GM21723 (cell line): ENCODE measurements around the gene AKAP13.
A peak's percentile ranks its signal among the peaks of the same experiment; 100 is the strongest.
"Not testable (repeated sequence)": the region's sequence is repeated elsewhere in the genome, so short reads cannot be mapped to it uniquely, and the experiment has no call there.

ENCODE experiments used
- ATAC-seq: cut with Tn5 transposase; IDR thresholded peaks from one replicate; pipeline ENCODE4 v1.9.1; 2021; ENCODE audit warnings: mild to moderate bottlenecking, moderate library complexity; ENCODE audit not compliant: unreplicated experiment

AKAP13 gene

GRCh38 chr15:85347264-85348047 is 32.9 kb upstream of the AKAP13 start:
- ATAC-seq = not testable (repeated sequence)

GRCh38 chr15:85348048-85348766 is 32.2 kb upstream of the AKAP13 start:
- not testable (repeated sequence) for ATAC-seq

GRCh38 chr15:85349062-85349461 is 31.3 kb upstream of the AKAP13 start:
- ATAC-seq = not testable (repeated sequence)

GRCh38 chr15:85350395-85350794 is 30.0 kb upstream of the AKAP13 start:
- ATAC-seq = no peak

- ATAC-seq = not testable (repeated sequence)
Observed at GRCh38 chr15:85351501-85351900, 28.9 kb upstream of the AKAP13 start.

- ATAC-seq = no peak
Observed at GRCh38 chr15:85351965-85352364, 28.4 kb upstream of the AKAP13 start.

GRCh38 chr15:85353516-85353915 is 26.9 kb upstream of the AKAP13 start:
- no peak for ATAC-seq

GRCh38 chr15:85354461-85354860 is 25.9 kb upstream of the AKAP13 start:
- no peak for ATAC-seq

- no peak for ATAC-seq
Observed at GRCh38 chr15:85354948-85355347, 25.5 kb upstream of the AKAP13 start.

GRCh38 chr15:85356276-85356675 is 24.1 kb upstream of the AKAP13 start:
- ATAC-seq = no peak

GRCh38 chr15:85361323-85361722 is 19.1 kb upstream of the AKAP13 start:
- ATAC-seq = peak; percentile 88

- no peak for ATAC-seq
Observed at GRCh38 chr15:85362436-85363081, 17.8 kb upstream of the AKAP13 start.

- ATAC-seq = no peak
Observed at GRCh38 chr15:85365980-85366379, 14.4 kb upstream of the AKAP13 start.

- ATAC-seq = no peak
Observed at GRCh38 chr15:85367741-85368140, 12.7 kb upstream of the AKAP13 start.

GRCh38 chr15:85374831-85375230 is 5.6 kb upstream of the AKAP13 start:
- ATAC-seq = no peak

GRCh38 chr15:85377269-85377668 is 3.1 kb upstream of the AKAP13 start:
- ATAC-seq = no peak

GRCh38 chr15:85377986-85378385 is 2.4 kb upstream of the AKAP13 start:
- ATAC-seq = no peak

GRCh38 chr15:85379403-85380131 is 836 bp upstream of the AKAP13 start:
- no peak for ATAC-seq

GRCh38 chr15:85380812-85381642 is 624 bp downstream of the AKAP13 start:
- peak; percentile 42 for ATAC-seq
